Activated T-cell treated with anti-CD3 and anti-CD28 coated beads, Interleukin-2, amount 50 U/mL, for 72 hours (primary cell): ENCODE data around the gene FOXR1. TPM values are rescaled to one million over a fixed set of nuclear protein-coding genes. Genes with fewer than 3 reads are reported as not detected.
A peak's percentile ranks its signal among the peaks of the same experiment; 100 is the strongest.

Source experiments
- ATAC-seq, 2 donors: fragments of 150-1000 bp; cut with Tn5 transposase; replicated peaks in 1 of 2; 2 replicates each; pipeline ENCODE4 v1.10.0; 2021; ENCODE audit warnings: moderate library complexity in 2 of 2, mild to moderate bottlenecking in 1 of 2
- DNase-seq, 2 donors: peaks; one replicate each; pipeline ENCODE4 v3.0.0; 2021 to 2022; ENCODE audit warnings: mixed read lengths in 1 of 2
- H3K27ac Mint-ChIP-seq: one replicate; pipeline ENCODE4 v1.8.0; 2022; ENCODE audit warnings: mild to moderate bottlenecking, moderate library complexity, mixed read lengths
- H3K27me3 Mint-ChIP-seq: one replicate; pipeline ENCODE4 v1.8.0; 2022; ENCODE audit warnings: low read depth, mixed read lengths
- H3K36me3 Mint-ChIP-seq, 2 donors: one replicate each; pipeline ENCODE4 v1.8.0; 2022; ENCODE audit warnings: mixed read lengths in 2 of 2, mild to moderate bottlenecking in 1 of 2; ENCODE audit not compliant: insufficient read depth in 2 of 2
- H3K4me1 Mint-ChIP-seq: one replicate; pipeline ENCODE4 v1.8.0; 2022; ENCODE audit warnings: low read depth, mixed read lengths
- H3K4me3 Mint-ChIP-seq, 2 donors: one replicate each; pipeline ENCODE4 v1.8.0; 2022; ENCODE audit warnings: mild to moderate bottlenecking in 2 of 2, mixed read lengths in 2 of 2, moderate library complexity in 2 of 2
- H3K9me3 Mint-ChIP-seq, 2 donors: one replicate each; pipeline ENCODE4 v1.8.0; 2022; ENCODE audit warnings: mixed read lengths in 2 of 2
- total RNA-seq, 2 donors: library from RNA; stranded (reverse); gene quantifications; one replicate each; pipeline ENCODE4 v1.2.3, GENCODE V29; 2022

FOXR1 gene
- total RNA-seq, 2 donors from 2014 or later: not detected

DNA sequence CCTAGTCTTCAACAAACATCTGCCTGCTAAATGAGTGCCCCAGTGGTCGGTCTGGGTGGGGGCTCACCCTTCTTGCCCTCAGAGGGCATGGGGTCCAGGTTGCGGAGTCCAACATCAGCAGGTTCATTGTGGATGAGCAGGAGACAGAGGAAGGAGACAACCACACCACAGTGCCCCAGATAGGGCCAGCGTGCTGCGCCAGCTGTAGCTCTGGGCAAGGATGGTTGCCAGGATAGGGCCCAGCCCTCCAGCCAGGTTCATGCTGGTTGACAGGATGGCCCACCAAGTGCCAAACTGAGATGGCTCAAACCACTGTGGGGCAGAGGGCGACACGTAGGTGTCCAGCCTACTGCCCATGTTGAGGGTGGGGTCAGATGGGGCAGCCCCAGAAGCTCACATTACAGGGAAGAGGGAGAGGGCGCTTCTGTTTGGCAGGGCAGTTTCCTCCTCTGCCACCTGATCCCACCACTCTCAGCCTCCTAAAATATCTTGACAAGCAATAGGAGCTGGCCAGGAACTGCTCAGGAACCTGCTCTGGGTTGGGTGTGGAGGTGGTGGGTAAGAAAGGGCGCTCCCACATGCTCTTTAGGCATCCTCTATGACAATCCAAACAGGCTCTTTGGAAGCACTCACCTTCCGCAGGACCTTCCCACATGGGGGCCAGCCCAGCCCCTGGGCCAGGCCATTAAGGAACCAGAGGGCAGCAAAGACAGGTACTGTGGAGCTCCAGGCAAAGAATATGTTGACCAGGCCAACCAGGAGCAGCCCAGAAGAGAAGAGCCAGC lies 56.2 kb downstream of the FOXR1 start:
- ATAC-seq: no peak
- no peak overlapping the region for H3K4me3 Mint-ChIP-seq
- H3K36me3 Mint-ChIP-seq: peaks cover 7 to 12% of the 10 kb centered on the region in 2 donors
- no peaks in the 10 kb centered on the region for H3K27me3 Mint-ChIP-seq
- H3K9me3 Mint-ChIP-seq: no peaks in the 10 kb centered on the region
- peaks cover 50% of the 10 kb centered on the region for H3K4me1 Mint-ChIP-seq
- no peak for DNase-seq
- H3K27ac Mint-ChIP-seq: no peak overlapping the region

- Mint-ChIP-seq H3K27ac (peak overlapping the region; percentile 9), H3K4me3 (peak overlapping the region; percentile 83 to 85), H3K9me3 (no peaks in the 10 kb centered on the region), H3K4me1 (peaks cover 43% of the 10 kb centered on the region), H3K36me3 (peaks cover 6 to 10% of the 10 kb centered on the region in 2 donors), H3K27me3 (no peaks in the 10 kb centered on the region)
- DNase-seq (no peak), ATAC-seq (no peak)
These were observed 56.9 kb downstream of the FOXR1 start for GRCh38 chr11:119028346-119029068.

DNA sequence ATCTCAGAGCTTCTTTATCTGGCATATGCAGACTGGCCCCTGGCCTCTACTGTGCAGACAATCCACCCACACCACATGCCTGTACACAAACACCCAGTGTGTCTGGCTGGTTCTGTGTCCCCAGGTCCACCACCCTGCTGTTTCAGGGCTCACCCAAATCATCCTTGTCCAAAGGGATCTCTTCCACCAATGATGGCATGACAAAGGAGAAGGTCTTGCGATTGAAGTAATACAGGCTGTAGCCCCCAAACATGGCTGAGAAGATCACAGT lies 57.4 kb downstream of the FOXR1 start:
- Mint-ChIP-seq H3K27me3 (no peaks in the 10 kb centered on the region), H3K36me3 (peaks cover 5 to 8% of the 10 kb centered on the region in 2 donors), H3K4me1 (peaks cover 38% of the 10 kb centered on the region), H3K9me3 (no peaks in the 10 kb centered on the region), H3K4me3 (peak overlapping the region; percentile 83 to 85), H3K27ac (peak overlapping the region; percentile 9)
- no peak for DNase-seq
- ATAC-seq: no peak

GRCh38 chr11:119029340-119030028 lies 57.9 kb downstream of the FOXR1 start:
- no peaks in the 10 kb centered on the region for H3K27me3 Mint-ChIP-seq
- peaks cover 3 to 8% of the 10 kb centered on the region in 2 donors for H3K36me3 Mint-ChIP-seq
- DNase-seq: peak; percentile 29 to 35
- no peaks in the 10 kb centered on the region for H3K9me3 Mint-ChIP-seq
- peak overlapping the region; percentile 9 for H3K27ac Mint-ChIP-seq
- peaks cover 33% of the 10 kb centered on the region for H3K4me1 Mint-ChIP-seq
- ATAC-seq: peak; percentile 7 to 12
- peak overlapping the region; percentile 83 to 85 for H3K4me3 Mint-ChIP-seq

- H3K27me3 Mint-ChIP-seq: no peaks in the 10 kb centered on the region
- peaks cover 28% of the 10 kb centered on the region for H3K4me1 Mint-ChIP-seq
- ATAC-seq (peak in 1 of 2 donors; percentile 6), DNase-seq (no peak)
- H3K9me3 Mint-ChIP-seq: no peaks in the 10 kb centered on the region
- peaks cover 3 to 8% of the 10 kb centered on the region in 2 donors for H3K36me3 Mint-ChIP-seq
- no peak overlapping the region for H3K27ac Mint-ChIP-seq
- H3K4me3 Mint-ChIP-seq: peak overlapping the region; percentile 83 to 85
These were observed 58.4 kb downstream of the FOXR1 start for GRCh38 chr11:119030029-119030328.

DNA sequence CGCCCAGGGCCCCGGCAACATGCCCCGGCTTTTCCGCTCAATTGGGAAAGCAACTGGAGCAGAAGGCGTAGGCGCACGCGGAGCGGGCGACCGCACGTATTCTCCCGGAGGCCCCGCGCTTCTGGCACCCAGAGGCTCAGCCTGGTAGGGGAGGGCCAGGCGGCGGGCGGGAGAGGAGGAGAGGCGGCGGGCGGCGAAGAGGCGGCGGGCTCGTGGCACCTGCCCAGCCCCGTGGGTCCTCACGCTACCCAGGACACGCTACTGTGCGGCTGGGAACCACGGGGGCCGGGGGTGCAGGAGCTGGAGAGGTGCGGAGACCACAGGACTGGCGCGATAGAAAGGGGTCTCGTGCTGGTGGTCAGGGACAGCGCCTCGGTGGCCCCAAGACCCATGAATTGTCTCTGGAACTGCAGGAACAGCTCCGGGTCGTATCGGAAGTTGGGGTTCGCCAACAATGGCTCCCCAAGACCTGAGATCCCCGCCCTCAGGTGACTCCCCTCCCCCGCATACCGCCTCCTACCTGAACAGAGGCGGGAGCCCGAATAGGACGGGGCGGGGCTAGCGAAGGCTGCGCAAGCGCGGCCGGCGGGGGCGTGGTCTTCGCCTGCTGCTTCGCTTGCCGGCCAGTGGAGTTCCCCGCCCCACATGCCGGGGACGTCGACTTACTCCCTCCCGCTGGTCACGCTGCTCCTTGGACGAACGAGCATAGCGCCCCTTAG lies 58.9 kb downstream of the FOXR1 start, which contains the start of gene SLC37A4:
SLC37A4 (minus strand) TSS at position 549 of the 719 bp plus-strand sequence.
- H3K36me3 Mint-ChIP-seq: peaks cover 1 to 3% of the 10 kb centered on the region in 2 donors
- peak within 1 kb of the TSS; percentile 9 for H3K27ac Mint-ChIP-seq
- ATAC-seq (peak; percentile 91 to 93), DNase-seq (peak; percentile 99 to 100)
- no peaks in the 10 kb centered on the region for H3K27me3 Mint-ChIP-seq
- peak within 1 kb of the TSS; percentile 83 to 85 for H3K4me3 Mint-ChIP-seq
- H3K4me1 Mint-ChIP-seq: peaks cover 24% of the 10 kb centered on the region
- H3K9me3 Mint-ChIP-seq: no peaks in the 10 kb centered on the region

Other genes with a start within 250 kb of the FOXR1 start
- 100 to 1,000 TPM; 239 to 256 TPM for gene DDX6, start 180.6 kb upstream of the FOXR1 start, total RNA-seq
- 10 to 100 TPM; 16.9 to 20.3 TPM for gene CXCR5, start 87.9 kb upstream of the FOXR1 start, total RNA-seq
- gene BCL9L, start 45.8 kb upstream of the FOXR1 start, total RNA-seq: 10 to 100 TPM; 33.5 to 34.5 TPM
- gene UPK2, start 15.5 kb upstream of the FOXR1 start, total RNA-seq: 1 to 10 TPM in 1 of 2 donors, under 1 TPM in 1; 0.53 to 1.2 TPM
- 10 to 100 TPM; 40.1 to 44.5 TPM for gene CENATAC, start 26.4 kb downstream of the FOXR1 start, total RNA-seq
- gene RPS25, start 46.6 kb downstream of the FOXR1 start, total RNA-seq: 1,000 to 10,000 TPM; 1,893 to 1,917 TPM
- gene TRAPPC4, start 47.0 kb downstream of the FOXR1 start, total RNA-seq: 10 to 100 TPM; 59.3 to 70.0 TPM
- gene SLC37A4, start 59.1 kb downstream of the FOXR1 start, total RNA-seq: 10 to 100 TPM; 35.8 to 41.4 TPM
- gene HYOU1, start 85.4 kb downstream of the FOXR1 start, total RNA-seq: 100 to 1,000 TPM; 199 to 232 TPM
- 10 to 100 TPM; 24.0 to 24.2 TPM for gene VPS11, start 96.1 kb downstream of the FOXR1 start, total RNA-seq
- gene HMBS, start 113.1 kb downstream of the FOXR1 start, total RNA-seq: 10 to 100 TPM; 31.6 to 42.5 TPM
- 10 to 100 TPM; 63.8 to 81.9 TPM for gene DPAGT1, start 130.1 kb downstream of the FOXR1 start, total RNA-seq
- 10 to 100 TPM; 21.0 to 21.1 TPM for gene C2CD2L, start 135.6 kb downstream of the FOXR1 start, total RNA-seq
- gene HINFP, start 149.8 kb downstream of the FOXR1 start, total RNA-seq: 10 to 100 TPM; 31.9 to 34.1 TPM
- gene ABCG4, start 177.3 kb downstream of the FOXR1 start, total RNA-seq: under 1 TPM; 0.09 to 0.24 TPM
- 10 to 100 TPM; 19.3 to 26.7 TPM for gene NLRX1, start 197.0 kb downstream of the FOXR1 start, total RNA-seq
- gene NHERF4, start 213.7 kb downstream of the FOXR1 start, total RNA-seq: 1 to 10 TPM in 1 of 2 donors, under 1 TPM in 1; 0.76 to 1.1 TPM
- gene CBL, start 234.6 kb downstream of the FOXR1 start, total RNA-seq: 10 to 100 TPM; 45.4 to 52.7 TPM